ENCODE measurements around the gene CSTPP1. TPM values are rescaled to one million over a fixed set of nuclear protein-coding genes. Genes with fewer than 3 reads are reported as not detected.

The CSTPP1 gene
- total RNA-seq, 3 donors from 2014 or later, result 13.4 to 43.6 (median 30.5) TPM

- no peaks in the 10 kb centered on the region for H3K9me3 ChIP-seq
- intact Hi-C loops (cut with DNase I; ENCODE audit: low total_unique reads), result no loop called here
- H3K27ac ChIP-seq, result peak overlapping the region in 1 of 2 donors; percentile 48
- H3K4me3 ChIP-seq, result no peak overlapping the region
- no peaks in the 10 kb centered on the region for H3K27me3 ChIP-seq
- H3K4me1 ChIP-seq, result peaks cover 0 to 8% of the 10 kb centered on the region in 2 donors
- H3K36me3 ChIP-seq, result no peaks in the 10 kb centered on the region
- DNase-seq (ENCODE audit: low spot score in 2 of 2), result peak; percentile 77 to 83
- TF ChIP-seq POLR2AphosphoS5 (IDR thresholded peaks at IDR 0.05) (peak in 2 of 3 donors; percentile 33 to 69), POLR2A (IDR thresholded peaks at IDR 0.05) (no peak)
- TF ChIP-seq, protein P1, sequence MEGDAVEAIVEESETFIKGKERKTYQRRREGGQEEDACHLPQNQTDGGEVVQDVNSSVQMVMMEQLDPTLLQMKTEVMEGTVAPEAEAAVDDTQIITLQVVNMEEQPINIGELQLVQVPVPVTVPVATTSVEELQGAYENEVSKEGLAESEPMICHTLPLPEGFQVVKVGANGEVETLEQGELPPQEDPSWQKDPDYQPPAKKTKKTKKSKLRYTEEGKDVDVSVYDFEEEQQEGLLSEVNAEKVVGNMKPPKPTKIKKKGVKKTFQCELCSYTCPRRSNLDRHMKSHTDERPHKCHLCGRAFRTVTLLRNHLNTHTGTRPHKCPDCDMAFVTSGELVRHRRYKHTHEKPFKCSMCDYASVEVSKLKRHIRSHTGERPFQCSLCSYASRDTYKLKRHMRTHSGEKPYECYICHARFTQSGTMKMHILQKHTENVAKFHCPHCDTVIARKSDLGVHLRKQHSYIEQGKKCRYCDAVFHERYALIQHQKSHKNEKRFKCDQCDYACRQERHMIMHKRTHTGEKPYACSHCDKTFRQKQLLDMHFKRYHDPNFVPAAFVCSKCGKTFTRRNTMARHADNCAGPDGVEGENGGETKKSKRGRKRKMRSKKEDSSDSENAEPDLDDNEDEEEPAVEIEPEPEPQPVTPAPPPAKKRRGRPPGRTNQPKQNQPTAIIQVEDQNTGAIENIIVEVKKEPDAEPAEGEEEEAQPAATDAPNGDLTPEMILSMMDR (IDR thresholded peaks at IDR 0.05), result no peak
These were observed 206.8 kb downstream of the CSTPP1 start for GRCh38 chr11:47143322-47143721.

DNA sequence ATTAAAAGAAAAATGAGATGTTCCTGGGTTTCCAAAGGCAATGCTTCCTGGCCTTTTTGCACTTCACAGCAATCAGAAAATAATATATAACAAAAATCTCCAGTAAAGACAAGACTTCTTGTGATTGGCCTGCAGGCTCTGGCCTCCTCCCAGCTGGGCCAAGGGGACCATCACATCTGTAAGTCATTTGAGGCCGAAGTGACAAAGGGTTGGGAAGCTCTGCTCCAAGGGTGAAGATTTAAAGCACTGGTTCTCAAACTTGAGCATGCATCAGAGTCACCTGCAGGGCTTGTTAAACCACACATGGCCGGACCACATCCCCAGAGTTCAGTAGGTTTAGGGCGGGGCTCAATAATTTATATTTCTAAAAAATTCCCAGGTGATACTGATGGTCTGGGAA is 208.0 kb downstream of the CSTPP1 start:
- no peak for DNase-seq (ENCODE audit: low spot score in 2 of 2)
- Histone ChIP-seq H3K27ac (no peak overlapping the region), H3K4me3 (no peak overlapping the region), H3K27me3 (no peaks in the 10 kb centered on the region), H3K4me1 (peaks cover 0 to 16% of the 10 kb centered on the region in 2 donors), H3K9me3 (no peaks in the 10 kb centered on the region), H3K36me3 (no peaks in the 10 kb centered on the region)
- intact Hi-C loops (cut with DNase I; ENCODE audit: low total_unique reads), result no loop called here
- TF ChIP-seq, protein P1 (IDR thresholded peaks at IDR 0.05), result no peak
- TF ChIP-seq POLR2AphosphoS5 (IDR thresholded peaks at IDR 0.05), result no peak
- TF ChIP-seq POLR2A (IDR thresholded peaks at IDR 0.05), result no peak

GRCh38 chr11:47147250-47147649 is 210.7 kb downstream of the CSTPP1 start:
- H3K27me3 ChIP-seq, result no peaks in the 10 kb centered on the region
- no peak overlapping the region for H3K4me3 ChIP-seq
- no peaks in the 10 kb centered on the region for H3K9me3 ChIP-seq
- no peak for TF ChIP-seq POLR2AphosphoS5 (IDR thresholded peaks at IDR 0.05)
- TF ChIP-seq, protein P1 (IDR thresholded peaks at IDR 0.05), result no peak
- TF ChIP-seq POLR2A (IDR thresholded peaks at IDR 0.05), result no peak
- peaks cover 0 to 16% of the 10 kb centered on the region in 2 donors for H3K4me1 ChIP-seq
- H3K36me3 ChIP-seq, result no peaks in the 10 kb centered on the region
- H3K27ac ChIP-seq, result no peak overlapping the region
- DNase-seq (ENCODE audit: low spot score in 2 of 2), result no peak
- intact Hi-C loops (cut with DNase I; ENCODE audit: low total_unique reads), result no loop called here

GRCh38 chr11:47147681-47148080 is 211.1 kb downstream of the CSTPP1 start:
- TF ChIP-seq POLR2AphosphoS5 (IDR thresholded peaks at IDR 0.05) (no peak), POLR2A (IDR thresholded peaks at IDR 0.05) (no peak)
- TF ChIP-seq, protein P1 (IDR thresholded peaks at IDR 0.05), result no peak
- Histone ChIP-seq H3K9me3 (no peaks in the 10 kb centered on the region), H3K27me3 (no peaks in the 10 kb centered on the region), H3K4me3 (no peak overlapping the region), H3K27ac (no peak overlapping the region), H3K4me1 (peaks cover 0 to 12% of the 10 kb centered on the region in 2 donors), H3K36me3 (no peaks in the 10 kb centered on the region)
- intact Hi-C loops (cut with DNase I; ENCODE audit: low total_unique reads), result no loop called here
- no peak for DNase-seq (ENCODE audit: low spot score in 2 of 2)

DNA sequence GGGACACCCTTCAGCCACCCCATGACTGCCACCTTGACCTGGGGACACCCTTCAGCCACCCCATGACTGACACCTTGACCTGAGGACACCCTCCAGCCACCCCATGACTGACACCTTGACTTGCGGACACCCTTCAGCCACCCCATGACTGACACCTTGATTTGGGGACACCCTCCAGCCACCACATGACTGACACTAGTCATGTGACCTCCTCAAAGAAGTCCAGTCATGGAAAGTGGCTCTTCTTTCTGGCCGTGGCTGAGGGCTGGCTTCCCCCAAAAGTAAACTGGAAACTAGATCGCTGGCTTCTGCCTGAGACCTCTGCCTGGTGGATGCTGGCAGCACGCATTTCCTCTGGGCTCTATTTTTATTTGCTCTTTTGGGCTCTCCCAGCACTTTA is 211.7 kb downstream of the CSTPP1 start:
- Histone ChIP-seq H3K9me3 (no peaks in the 10 kb centered on the region), H3K4me1 (peaks cover 0 to 7% of the 10 kb centered on the region in 2 donors), H3K36me3 (no peaks in the 10 kb centered on the region), H3K27ac (peak overlapping the region in 1 of 2 donors; percentile 48), H3K4me3 (no peak overlapping the region), H3K27me3 (no peaks in the 10 kb centered on the region)
- intact Hi-C loops (cut with DNase I; ENCODE audit: low total_unique reads), result no loop called here
- no peak for DNase-seq (ENCODE audit: low spot score in 2 of 2)
- TF ChIP-seq POLR2AphosphoS5 (IDR thresholded peaks at IDR 0.05) (no peak), POLR2A (IDR thresholded peaks at IDR 0.05) (no peak)
- TF ChIP-seq, protein P1 (IDR thresholded peaks at IDR 0.05), result no peak
